ENCODE results near the gene UXT. TPM values are rescaled to one million over a fixed set of nuclear protein-coding genes. Genes with fewer than 3 reads are reported as not detected.

Gene UXT
- total RNA-seq, 1 donor from 2014 or later, result 87.5 TPM

- DNase-seq (ENCODE audit: extremely low spot score, unreplicated experiment), result no peak
- no peaks in the 10 kb centered on the region for H3K9me3 Mint-ChIP-seq
- H3K36me3 Mint-ChIP-seq, result no peaks in the 10 kb centered on the region
- no peaks in the 10 kb centered on the region for H3K4me1 Mint-ChIP-seq (ENCODE audit: unreplicated experiment)
- H3K27me3 Mint-ChIP-seq, result peaks cover 4% of the 10 kb centered on the region
- TF ChIP-seq, protein P1, sequence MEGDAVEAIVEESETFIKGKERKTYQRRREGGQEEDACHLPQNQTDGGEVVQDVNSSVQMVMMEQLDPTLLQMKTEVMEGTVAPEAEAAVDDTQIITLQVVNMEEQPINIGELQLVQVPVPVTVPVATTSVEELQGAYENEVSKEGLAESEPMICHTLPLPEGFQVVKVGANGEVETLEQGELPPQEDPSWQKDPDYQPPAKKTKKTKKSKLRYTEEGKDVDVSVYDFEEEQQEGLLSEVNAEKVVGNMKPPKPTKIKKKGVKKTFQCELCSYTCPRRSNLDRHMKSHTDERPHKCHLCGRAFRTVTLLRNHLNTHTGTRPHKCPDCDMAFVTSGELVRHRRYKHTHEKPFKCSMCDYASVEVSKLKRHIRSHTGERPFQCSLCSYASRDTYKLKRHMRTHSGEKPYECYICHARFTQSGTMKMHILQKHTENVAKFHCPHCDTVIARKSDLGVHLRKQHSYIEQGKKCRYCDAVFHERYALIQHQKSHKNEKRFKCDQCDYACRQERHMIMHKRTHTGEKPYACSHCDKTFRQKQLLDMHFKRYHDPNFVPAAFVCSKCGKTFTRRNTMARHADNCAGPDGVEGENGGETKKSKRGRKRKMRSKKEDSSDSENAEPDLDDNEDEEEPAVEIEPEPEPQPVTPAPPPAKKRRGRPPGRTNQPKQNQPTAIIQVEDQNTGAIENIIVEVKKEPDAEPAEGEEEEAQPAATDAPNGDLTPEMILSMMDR (conservative IDR thresholded peaks at IDR 0.05), result no peak
- H3K27ac Mint-ChIP-seq, result no peak within 1 kb of the TSS
- H3K4me3 Mint-ChIP-seq, result no peak within 1 kb of the TSS
Observed at GRCh38 chrX:47629419-47630200, 29.4 kb downstream of the UXT start, which contains the start of gene CFP. Gene CFP (minus strand): TSS chrX:47629930. CDS start chrX:47629844, 86 bp downstream.

GRCh38 chrX:47628982-47629381 lies 30.0 kb downstream of the UXT start:
- H3K27me3 Mint-ChIP-seq, result peaks cover 4% of the 10 kb centered on the region
- no peak for DNase-seq (ENCODE audit: extremely low spot score, unreplicated experiment)
- H3K4me1 Mint-ChIP-seq (ENCODE audit: unreplicated experiment), result no peaks in the 10 kb centered on the region
- no peaks in the 10 kb centered on the region for H3K9me3 Mint-ChIP-seq
- H3K36me3 Mint-ChIP-seq, result no peaks in the 10 kb centered on the region
- TF ChIP-seq, protein P1 (conservative IDR thresholded peaks at IDR 0.05), result no peak
- no peak overlapping the region for H3K27ac Mint-ChIP-seq
- no peak overlapping the region for H3K4me3 Mint-ChIP-seq

- Mint-ChIP-seq H3K4me1 (ENCODE audit: unreplicated experiment) (no peaks in the 10 kb centered on the region), H3K27me3 (peaks cover 30% of the 10 kb centered on the region), H3K9me3 (no peaks in the 10 kb centered on the region), H3K27ac (no peak overlapping the region), H3K36me3 (no peaks in the 10 kb centered on the region), H3K4me3 (no peak overlapping the region)
- TF ChIP-seq, protein P1 (conservative IDR thresholded peaks at IDR 0.05), result no peak
- no peak for DNase-seq (ENCODE audit: extremely low spot score, unreplicated experiment)
Observed at GRCh38 chrX:47625365-47625764, 33.6 kb downstream of the UXT start.

GRCh38 chrX:47623540-47624027 lies 35.4 kb downstream of the UXT start:
- DNase-seq (ENCODE audit: extremely low spot score, unreplicated experiment), result no peak
- no peak overlapping the region for H3K27ac Mint-ChIP-seq
- H3K36me3 Mint-ChIP-seq, result no peaks in the 10 kb centered on the region
- peak overlapping the region; percentile 85 for H3K4me3 Mint-ChIP-seq
- no peaks in the 10 kb centered on the region for H3K9me3 Mint-ChIP-seq
- peaks cover 35% of the 10 kb centered on the region for H3K27me3 Mint-ChIP-seq
- TF ChIP-seq, protein P1 (conservative IDR thresholded peaks at IDR 0.05), result no peak
- H3K4me1 Mint-ChIP-seq (ENCODE audit: unreplicated experiment), result no peaks in the 10 kb centered on the region

DNA sequence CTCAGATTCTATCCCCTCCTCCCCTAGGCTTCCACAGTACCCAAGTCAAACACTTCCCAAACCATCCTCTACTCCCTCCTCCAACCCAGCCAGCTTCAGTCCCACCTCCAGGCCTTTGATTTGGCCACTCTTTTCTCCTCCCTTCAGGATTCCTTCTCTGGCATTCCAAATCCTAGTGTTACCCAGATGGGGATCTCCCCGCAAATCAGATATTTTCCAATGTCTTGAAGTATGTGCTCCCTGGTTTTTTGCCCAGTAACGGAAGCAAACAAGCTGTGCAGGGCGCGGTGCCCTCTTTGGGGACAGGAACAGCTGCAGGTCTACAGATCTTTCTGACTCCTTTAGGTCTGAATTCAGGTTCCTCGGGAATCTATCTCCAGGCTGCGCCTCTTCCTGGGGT lies 37.1 kb downstream of the UXT start:
- H3K27ac Mint-ChIP-seq, result no peak overlapping the region
- H3K36me3 Mint-ChIP-seq, result no peaks in the 10 kb centered on the region
- H3K4me3 Mint-ChIP-seq, result no peak overlapping the region
- no peaks in the 10 kb centered on the region for H3K4me1 Mint-ChIP-seq (ENCODE audit: unreplicated experiment)
- H3K9me3 Mint-ChIP-seq, result no peaks in the 10 kb centered on the region
- H3K27me3 Mint-ChIP-seq, result peaks cover 48% of the 10 kb centered on the region
- TF ChIP-seq, protein P1 (conservative IDR thresholded peaks at IDR 0.05), result no peak
- DNase-seq (ENCODE audit: extremely low spot score, unreplicated experiment), result no peak

Data from type B pancreatic cell (in vitro differentiated cells).